Liver (tissue), 9 donors: ENCODE results near the gene SEH1L. TPM values are rescaled to one million over a fixed set of nuclear protein-coding genes. Genes with fewer than 3 reads are reported as not detected.

Experiments
- DNase-seq: peaks from one replicate; pipeline ENCODE4 v3.0.0-alpha.2; 2017; ENCODE audit warnings: low spot score
- H3K27ac ChIP-seq, 2 donors: one replicate each; pipeline ENCODE4 v1.7.0; 2013; ENCODE audit warnings: inconsistent platforms in 2 of 2, low read length in 2 of 2, control low read depth in 1 of 2, low read depth in 1 of 2, mild to moderate bottlenecking in 1 of 2
- H3K27me3 ChIP-seq, 4 donors: one replicate each; pipeline versions ENCODE4 v1.6.1 to v1.7.0; 2013; ENCODE audit warnings: low read length in 3 of 4, inconsistent platforms in 1 of 4, mild to moderate bottlenecking in 1 of 4, moderate library complexity in 1 of 4; ENCODE audit not compliant: control insufficient read depth in 4 of 4, insufficient read depth in 4 of 4
- H3K36me3 ChIP-seq, 4 donors: one replicate each; pipeline versions ENCODE4 v1.6.1 to v1.7.0; 2013; ENCODE audit warnings: low read length in 3 of 4, mild to moderate bottlenecking in 3 of 4, low read depth in 1 of 4, moderate library complexity in 1 of 4; ENCODE audit not compliant: control insufficient read depth in 4 of 4, insufficient read depth in 3 of 4
- H3K4me1 ChIP-seq, 4 donors: one replicate each; pipeline versions ENCODE4 v1.6.1 to v1.7.0; 2013; ENCODE audit warnings: low read length in 3 of 4, mild to moderate bottlenecking in 3 of 4, moderate library complexity in 1 of 4; ENCODE audit not compliant: control insufficient read depth in 4 of 4, insufficient read depth in 4 of 4
- H3K4me3 ChIP-seq, 3 donors: one replicate each; pipeline versions ENCODE4 v1.6.1 to v1.7.0; 2013; ENCODE audit warnings: low read length in 3 of 3, control low read depth in 1 of 3, low read depth in 1 of 3, mild to moderate bottlenecking in 1 of 3
- H3K9ac ChIP-seq, 2 donors: one replicate each; pipeline ENCODE4 v1.7.0; 2013; ENCODE audit warnings: low read length in 2 of 2, mild to moderate bottlenecking in 2 of 2, moderate library complexity in 2 of 2, control low read depth in 1 of 2, low read depth in 1 of 2
- H3K9me3 ChIP-seq, 4 donors: one replicate each; pipeline versions ENCODE4 v1.6.1 to v1.7.0; 2013; ENCODE audit warnings: low read length in 3 of 4; ENCODE audit not compliant: control insufficient read depth in 4 of 4
- EGR1 ChIP-seq, 2 donors: IDR thresholded peaks; 2 replicates each; pipeline ENCODE4 v1.6.1; 2016 to 2018; ENCODE audit warnings: antibody characterized with exemption in 2 of 2, low read depth in 2 of 2
- FOXA1 ChIP-seq: IDR thresholded peaks from 2 replicates; pipeline ENCODE4 v1.6.1; 2016; ENCODE audit warnings: antibody characterized with exemption
- FOXA2 ChIP-seq: IDR thresholded peaks from 2 replicates; pipeline ENCODE4 v1.6.1; 2016; ENCODE audit warnings: antibody characterized with exemption
- GABPA ChIP-seq, 2 donors: IDR thresholded peaks in 1 of 2; conservative IDR thresholded peaks in 1 of 2; 2 replicates each; pipeline ENCODE4 v1.6.1; 2016; ENCODE audit warnings: antibody characterized with exemption in 2 of 2, mild to moderate bottlenecking in 1 of 2, moderate library complexity in 1 of 2
- HNF4A ChIP-seq, 2 donors: conservative IDR thresholded peaks; 2 replicates each; pipeline ENCODE4 v1.6.1; 2016; ENCODE audit warnings: antibody characterized with exemption in 2 of 2, mild to moderate bottlenecking in 2 of 2
- HNF4G ChIP-seq: IDR thresholded peaks from 2 replicates; pipeline ENCODE4 v1.6.1; 2016; ENCODE audit warnings: antibody characterized with exemption
- JUND ChIP-seq, 2 donors: IDR thresholded peaks; 2 replicates each; pipeline ENCODE4 v1.6.1; 2016; ENCODE audit warnings: antibody characterized with exemption in 2 of 2
- RAD21 ChIP-seq, 2 donors: IDR thresholded peaks; 2 replicates each; pipeline ENCODE4 v1.6.1; 2016; ENCODE audit warnings: antibody characterized with exemption in 2 of 2, mild to moderate bottlenecking in 2 of 2
- SP1 ChIP-seq: IDR thresholded peaks from 2 replicates; pipeline ENCODE4 v1.6.1; 2018; ENCODE audit warnings: antibody characterized with exemption, mild to moderate bottlenecking
- TAF1 ChIP-seq: conservative IDR thresholded peaks from 2 replicates; pipeline ENCODE4 v1.6.1; 2016; ENCODE audit warnings: antibody characterized with exemption, mild to moderate bottlenecking
- YY1 ChIP-seq: IDR thresholded peaks from 2 replicates; pipeline ENCODE4 v1.6.1; 2016; ENCODE audit warnings: antibody characterized with exemption, mild to moderate bottlenecking
- WGBS: extraction: QIAGEN DNeasy Blood & Tissue Kit; methylation state at CpG from one replicate; pipeline ENCODE4 v1.1.7; 2013; 5-methylcytosine and 5-hydroxymethylcytosine counted together
- polyA plus RNA-seq, 2 donors: library from polyadenylated mRNA; stranded (reverse) in 1 of 2; unstranded in 1 of 2; fragments of 200-250 nt in 1 of 2; fragments of >200 nt in 1 of 2; fragmentation: Nextera tagmentation in 1 of 2; extraction: Ambion mirVana in 1 of 2; gene quantifications; one replicate each; pipeline versions ENCODE4 v1.2.1 to v1.2.3, GENCODE V29; 2013 to 2015
- total RNA-seq, 2 donors: library from RNA; depleted of rRNA; stranded (reverse); fragments of >200 nt; gene quantifications; one replicate each; pipeline ENCODE4 v1.2.3, GENCODE V29; 2014
- TF ChIP-seq, protein P1 (sequence below): IDR thresholded peaks from 2 replicates; pipeline ENCODE4 v1.6.1; 2016; ENCODE audit warnings: antibody characterized with exemption
- TF ChIP-seq, protein P2 (sequence below): IDR thresholded peaks from 2 replicates; pipeline ENCODE4 v1.6.1; 2016; ENCODE audit warnings: antibody characterized with exemption
- TF ChIP-seq, protein P3 (sequence below): fragments of 150-350 bp; IDR thresholded peaks from 2 replicates; pipeline ENCODE4 v1.5.1; 2017; ENCODE audit warnings: improper control_type of control experiment, low read depth, low read length; ENCODE audit not compliant: missing input control
- TF ChIP-seq, protein P4 (sequence below): IDR thresholded peaks from 2 replicates; pipeline ENCODE4 v1.6.1; 2016; ENCODE audit warnings: antibody characterized with exemption, mild to moderate bottlenecking
- donor health status: healthy.
- donor health status: healthy.
- donor health status: healthy.
- donor health status: healthy.
- donor health status: healthy.

Gene SEH1L
- total and polyA plus RNA-seq, 4 donors: 12.2 to 28.5 (median 16.8) TPM

DNA sequence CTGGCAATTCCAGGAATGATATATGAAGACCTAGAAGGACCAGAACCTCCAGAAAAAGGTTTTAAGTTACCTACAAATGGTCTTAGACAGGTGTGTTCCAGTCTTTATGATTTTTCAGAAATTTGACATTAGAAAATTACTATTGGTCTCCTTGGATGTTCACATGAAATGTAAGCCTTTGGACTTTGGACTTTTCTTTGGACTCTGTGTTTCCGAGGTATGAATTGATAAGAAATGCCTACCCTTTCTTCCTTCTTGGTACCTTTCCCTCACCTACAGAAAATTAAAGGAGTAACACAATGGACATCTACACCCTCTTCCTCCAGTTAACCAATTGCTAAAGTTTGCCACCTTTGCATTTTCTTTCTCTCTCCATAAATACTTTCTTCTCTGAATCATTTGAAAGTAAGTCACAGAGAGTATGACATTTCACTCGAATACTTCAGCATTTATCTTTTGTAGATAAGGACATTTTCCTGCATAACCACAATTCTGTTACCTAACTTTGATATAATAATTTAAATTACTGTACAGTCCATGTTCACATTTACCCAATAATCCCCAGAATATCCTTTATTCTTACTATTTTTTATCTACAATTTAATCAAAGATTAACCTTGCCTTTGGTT is 69.5 kb downstream of the SEH1L start:
- 64% methylated on average over 2 of the region's 2 CpGs for WGBS
- Histone ChIP-seq H3K4me3 (no peak overlapping the region), H3K4me1 (no peaks in the 10 kb centered on the region), H3K9ac (no peak overlapping the region), H3K9me3 (no peaks in the 10 kb centered on the region), H3K36me3 (peaks cover 1 to 60% (median 34%) of the 10 kb centered on the region in 4 donors), H3K27me3 (no peaks in the 10 kb centered on the region), H3K27ac (no peak overlapping the region)
- DNase-seq: no peak
- TF ChIP-seq FOXA2 (no peak), HNF4A (conservative IDR thresholded peaks at IDR 0.05) (peak in 1 of 2 donors; percentile 59)

DNA sequence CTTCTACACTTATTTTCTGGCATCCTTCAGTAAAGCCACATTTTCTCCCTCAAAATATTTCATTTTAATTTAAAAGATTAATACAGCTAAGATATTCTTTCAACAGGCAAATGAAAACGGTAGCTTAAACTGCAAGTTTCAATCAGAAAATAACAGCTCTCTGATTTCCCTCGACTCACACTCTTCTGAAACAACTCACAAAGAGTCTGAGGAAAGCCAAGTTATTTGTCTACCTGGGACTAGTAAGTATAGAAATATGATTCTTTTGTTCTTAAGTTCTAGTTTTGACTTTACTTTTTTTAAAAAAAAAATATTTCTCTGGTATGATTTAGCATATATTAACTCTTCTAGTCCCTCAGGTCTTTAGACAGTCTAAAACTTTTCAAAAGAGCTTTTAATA is 70.6 kb downstream of the SEH1L start:
- 89% methylated on average over 2 of the region's 2 CpGs for WGBS
- H3K4me3 ChIP-seq: no peak overlapping the region
- no peak for DNase-seq
- no peak for TF ChIP-seq FOXA2
- TF ChIP-seq, protein P1, sequence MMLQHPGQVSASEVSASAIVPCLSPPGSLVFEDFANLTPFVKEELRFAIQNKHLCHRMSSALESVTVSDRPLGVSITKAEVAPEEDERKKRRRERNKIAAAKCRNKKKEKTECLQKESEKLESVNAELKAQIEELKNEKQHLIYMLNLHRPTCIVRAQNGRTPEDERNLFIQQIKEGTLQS: no peak
- no peak for TF ChIP-seq EGR1 (IDR thresholded peaks at IDR 0.05; ENCODE audit: low read depth in 2 of 2)
- TF ChIP-seq HNF4A (conservative IDR thresholded peaks at IDR 0.05): no peak
- no peak for TF ChIP-seq FOXA1
- no peak for TF ChIP-seq HNF4G
- no peak for TF ChIP-seq SP1
- no peak for TF ChIP-seq RAD21 (IDR thresholded peaks at IDR 0.05)
- TF ChIP-seq, protein P2, sequence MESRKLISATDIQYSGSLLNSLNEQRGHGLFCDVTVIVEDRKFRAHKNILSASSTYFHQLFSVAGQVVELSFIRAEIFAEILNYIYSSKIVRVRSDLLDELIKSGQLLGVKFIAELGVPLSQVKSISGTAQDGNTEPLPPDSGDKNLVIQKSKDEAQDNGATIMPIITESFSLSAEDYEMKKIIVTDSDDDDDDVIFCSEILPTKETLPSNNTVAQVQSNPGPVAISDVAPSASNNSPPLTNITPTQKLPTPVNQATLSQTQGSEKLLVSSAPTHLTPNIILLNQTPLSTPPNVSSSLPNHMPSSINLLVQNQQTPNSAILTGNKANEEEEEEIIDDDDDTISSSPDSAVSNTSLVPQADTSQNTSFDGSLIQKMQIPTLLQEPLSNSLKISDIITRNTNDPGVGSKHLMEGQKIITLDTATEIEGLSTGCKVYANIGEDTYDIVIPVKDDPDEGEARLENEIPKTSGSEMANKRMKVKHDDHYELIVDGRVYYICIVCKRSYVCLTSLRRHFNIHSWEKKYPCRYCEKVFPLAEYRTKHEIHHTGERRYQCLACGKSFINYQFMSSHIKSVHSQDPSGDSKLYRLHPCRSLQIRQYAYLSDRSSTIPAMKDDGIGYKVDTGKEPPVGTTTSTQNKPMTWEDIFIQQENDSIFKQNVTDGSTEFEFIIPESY: no peak
- no peak for TF ChIP-seq TAF1
- TF ChIP-seq GABPA (IDR thresholded peaks at IDR 0.05 in 1 of 2, conservative IDR thresholded peaks at IDR 0.05 in 1 of 2): no peak
- TF ChIP-seq JUND (IDR thresholded peaks at IDR 0.05): no peak
- no peak for TF ChIP-seq YY1
- TF ChIP-seq, protein P3, sequence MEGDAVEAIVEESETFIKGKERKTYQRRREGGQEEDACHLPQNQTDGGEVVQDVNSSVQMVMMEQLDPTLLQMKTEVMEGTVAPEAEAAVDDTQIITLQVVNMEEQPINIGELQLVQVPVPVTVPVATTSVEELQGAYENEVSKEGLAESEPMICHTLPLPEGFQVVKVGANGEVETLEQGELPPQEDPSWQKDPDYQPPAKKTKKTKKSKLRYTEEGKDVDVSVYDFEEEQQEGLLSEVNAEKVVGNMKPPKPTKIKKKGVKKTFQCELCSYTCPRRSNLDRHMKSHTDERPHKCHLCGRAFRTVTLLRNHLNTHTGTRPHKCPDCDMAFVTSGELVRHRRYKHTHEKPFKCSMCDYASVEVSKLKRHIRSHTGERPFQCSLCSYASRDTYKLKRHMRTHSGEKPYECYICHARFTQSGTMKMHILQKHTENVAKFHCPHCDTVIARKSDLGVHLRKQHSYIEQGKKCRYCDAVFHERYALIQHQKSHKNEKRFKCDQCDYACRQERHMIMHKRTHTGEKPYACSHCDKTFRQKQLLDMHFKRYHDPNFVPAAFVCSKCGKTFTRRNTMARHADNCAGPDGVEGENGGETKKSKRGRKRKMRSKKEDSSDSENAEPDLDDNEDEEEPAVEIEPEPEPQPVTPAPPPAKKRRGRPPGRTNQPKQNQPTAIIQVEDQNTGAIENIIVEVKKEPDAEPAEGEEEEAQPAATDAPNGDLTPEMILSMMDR: no peak
- TF ChIP-seq, protein P4, sequence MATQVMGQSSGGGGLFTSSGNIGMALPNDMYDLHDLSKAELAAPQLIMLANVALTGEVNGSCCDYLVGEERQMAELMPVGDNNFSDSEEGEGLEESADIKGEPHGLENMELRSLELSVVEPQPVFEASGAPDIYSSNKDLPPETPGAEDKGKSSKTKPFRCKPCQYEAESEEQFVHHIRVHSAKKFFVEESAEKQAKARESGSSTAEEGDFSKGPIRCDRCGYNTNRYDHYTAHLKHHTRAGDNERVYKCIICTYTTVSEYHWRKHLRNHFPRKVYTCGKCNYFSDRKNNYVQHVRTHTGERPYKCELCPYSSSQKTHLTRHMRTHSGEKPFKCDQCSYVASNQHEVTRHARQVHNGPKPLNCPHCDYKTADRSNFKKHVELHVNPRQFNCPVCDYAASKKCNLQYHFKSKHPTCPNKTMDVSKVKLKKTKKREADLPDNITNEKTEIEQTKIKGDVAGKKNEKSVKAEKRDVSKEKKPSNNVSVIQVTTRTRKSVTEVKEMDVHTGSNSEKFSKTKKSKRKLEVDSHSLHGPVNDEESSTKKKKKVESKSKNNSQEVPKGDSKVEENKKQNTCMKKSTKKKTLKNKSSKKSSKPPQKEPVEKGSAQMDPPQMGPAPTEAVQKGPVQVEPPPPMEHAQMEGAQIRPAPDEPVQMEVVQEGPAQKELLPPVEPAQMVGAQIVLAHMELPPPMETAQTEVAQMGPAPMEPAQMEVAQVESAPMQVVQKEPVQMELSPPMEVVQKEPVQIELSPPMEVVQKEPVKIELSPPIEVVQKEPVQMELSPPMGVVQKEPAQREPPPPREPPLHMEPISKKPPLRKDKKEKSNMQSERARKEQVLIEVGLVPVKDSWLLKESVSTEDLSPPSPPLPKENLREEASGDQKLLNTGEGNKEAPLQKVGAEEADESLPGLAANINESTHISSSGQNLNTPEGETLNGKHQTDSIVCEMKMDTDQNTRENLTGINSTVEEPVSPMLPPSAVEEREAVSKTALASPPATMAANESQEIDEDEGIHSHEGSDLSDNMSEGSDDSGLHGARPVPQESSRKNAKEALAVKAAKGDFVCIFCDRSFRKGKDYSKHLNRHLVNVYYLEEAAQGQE: no peak
- H3K27me3 ChIP-seq: no peaks in the 10 kb centered on the region
- peaks cover 1 to 59% (median 30%) of the 10 kb centered on the region in 4 donors for H3K36me3 ChIP-seq
- H3K4me1 ChIP-seq: no peaks in the 10 kb centered on the region
- H3K9me3 ChIP-seq: no peaks in the 10 kb centered on the region
- no peak overlapping the region for H3K9ac ChIP-seq
- no peak overlapping the region for H3K27ac ChIP-seq
